HCT116 (cell line): ENCODE data around the gene ACYP2. TPM values are rescaled to one million over a fixed set of nuclear protein-coding genes. Genes with fewer than 3 reads are reported as not detected.

ENCODE experiments used
- ATAC-seq: fragments of 200-7000 bp; cut with Tn5 transposase; 2 replicates; pipeline ENCODE4 v1.9.1; 2020; ENCODE audit warnings: mild to moderate bottlenecking, moderate library complexity
- BruUV-seq: library from RNA; stranded (reverse); fragments of 400-500 nt; replicated peaks from 2 replicates; lab custom pipeline; 2021; lab: Mats Ljungman, UMichigan
- CTCF ChIA-PET: fragments of 300-600 bp; sonication (Branson Sonifier 250); formaldehyde crosslinking; loops from one replicate; lab custom pipeline; 2021; ENCODE audit warnings: antibody characterized with exemption; lab: Charles Lee
- POLR2A ChIA-PET: fragments of 300-600, 350-600 bp; sonication (Branson Sonifier 250); formaldehyde crosslinking; loops from one replicate; lab custom pipeline; 2021; ENCODE audit warnings: antibody characterized with exemption; lab: Charles Lee
- RAD21 ChIA-PET, 2 experiments: fragments of 300-600 bp; sonication (Branson Sonifier 250); formaldehyde crosslinking; loops; one replicate each; lab custom pipeline; 2023; ENCODE audit warnings: low total read pairs in 2 of 2; ENCODE audit not compliant: uncharacterized antibody in 2 of 2, unreplicated experiment in 2 of 2, low non-redundant PET in 1 of 2; lab: Charles Lee
- DNase-seq: peaks from one replicate; pipeline ENCODE4 v3.0.0-alpha.2; 2010; ENCODE audit warnings: low read depth, low spot score
- H2AFZ ChIP-seq: fragments of 200-600 bp; shearing (Covaris generic), sonication (generic); 2 replicates; pipeline ENCODE4 v1.6.1; 2017; ENCODE audit warnings: low read depth, mixed run types, mixed read lengths, antibody characterized with exemption, low read length; ENCODE audit not compliant: poor library complexity, severe bottlenecking
- H3K27ac ChIP-seq: 2 replicates; pipeline ENCODE4 v1.5.1; 2012; ENCODE audit warnings: low read depth, low read length
- H3K27me3 ChIP-seq: fragments of 200-600 bp; sonication (generic); 2 replicates; pipeline ENCODE4 v1.6.1; 2016; ENCODE audit warnings: mixed run types, low read length, mixed read lengths; ENCODE audit not compliant: insufficient read depth
- H3K36me3 ChIP-seq, 2 experiments: fragments of 200-500 bp in 1 of 2; fragments of 200-600 bp in 1 of 2; sonication (Bioruptor generic) in 1 of 2; sonication (generic) in 1 of 2; 2 replicates each; pipeline versions ENCODE4 v1.5.1 to v1.6.1; 2014 to 2016; ENCODE audit warnings: low read length in 2 of 2, inconsistent platforms in 1 of 2, mixed read lengths in 1 of 2, mixed run types in 1 of 2; ENCODE audit not compliant: insufficient read depth in 2 of 2, control insufficient read depth in 1 of 2
- H3K4me1 ChIP-seq, 2 experiments: fragments of 200-600 bp in 1 of 2; sonication (generic) in 1 of 2; 2 replicates each; pipeline versions ENCODE4 v1.5.1 to v1.6.1; 2012 to 2017; ENCODE audit warnings: low read length in 2 of 2, inconsistent platforms in 1 of 2, mild to moderate bottlenecking in 1 of 2, mixed read lengths in 1 of 2, mixed run types in 1 of 2, moderate library complexity in 1 of 2; ENCODE audit not compliant: insufficient read depth in 2 of 2, control insufficient read depth in 1 of 2
- H3K4me2 ChIP-seq: fragments of 200-600 bp; sonication (generic); 2 replicates; pipeline ENCODE4 v1.6.1; 2017; ENCODE audit warnings: mixed run types, low read length, mixed read lengths
- H3K4me3 ChIP-seq, 2 experiments: fragments of 200-600 bp in 1 of 2; sonication (generic) in 1 of 2; replicated peaks in 1 of 2; 2 replicates each; pipeline ENCODE4 v1.5.1; 2011 to 2016; ENCODE audit warnings: low read length in 2 of 2, control low read depth in 1 of 2, low read depth in 1 of 2, mild to moderate bottlenecking in 1 of 2, mixed read lengths in 1 of 2, mixed run types in 1 of 2
- H3K79me2 ChIP-seq: fragments of 200-600 bp; sonication (generic); 2 replicates; pipeline ENCODE4 v1.6.1; 2017; ENCODE audit warnings: mild to moderate bottlenecking, mixed run types, low read length, moderate library complexity, mixed read lengths; ENCODE audit not compliant: insufficient read depth
- H3K9ac ChIP-seq: fragments of 200-600 bp; sonication (generic); 2 replicates; pipeline ENCODE4 v1.6.1; 2016; ENCODE audit warnings: low read length, mixed read lengths
- H3K9me2 ChIP-seq: fragments of 200-600 bp; sonication (generic), shearing (Covaris generic); 2 replicates; pipeline ENCODE4 v1.6.1; 2017; ENCODE audit warnings: mixed run types, mild to moderate bottlenecking, moderate library complexity; ENCODE audit not compliant: insufficient read depth
- H3K9me3 ChIP-seq, 2 experiments: fragments of 200-500 bp in 1 of 2; fragments of 200-600 bp in 1 of 2; sonication (Bioruptor generic) in 1 of 2; sonication (generic) in 1 of 2; 2 replicates each; pipeline ENCODE4 v1.6.1; 2014 to 2017; ENCODE audit warnings: low read length in 2 of 2, mixed read lengths in 2 of 2, inconsistent platforms in 1 of 2, low read depth in 1 of 2, mild to moderate bottlenecking in 1 of 2, mixed run types in 1 of 2, moderate library complexity in 1 of 2; ENCODE audit not compliant: control insufficient read depth in 1 of 2, insufficient read depth in 1 of 2
- H4K20me1 ChIP-seq: fragments of 200-600 bp; sonication (generic), shearing (Covaris generic); 2 replicates; pipeline ENCODE4 v1.6.1; 2017; ENCODE audit warnings: mixed run types, mild to moderate bottlenecking, moderate library complexity; ENCODE audit not compliant: insufficient read depth
- ATF3 ChIP-seq: IDR thresholded peaks from 2 replicates; pipeline ENCODE4 v1.6.1; 2012
- CBX3 ChIP-seq: IDR thresholded peaks from 2 replicates; pipeline ENCODE4 v1.6.1; 2012; ENCODE audit warnings: low read depth
- CEBPB ChIP-seq: IDR thresholded peaks from 2 replicates; pipeline ENCODE4 v1.6.1; 2012; ENCODE audit warnings: low read depth
- EGR1 ChIP-seq: IDR thresholded peaks from 2 replicates; pipeline ENCODE4 v1.6.1; 2012; ENCODE audit warnings: low read depth
- ELF1 ChIP-seq: IDR thresholded peaks from 2 replicates; pipeline ENCODE4 v1.6.1; 2012; ENCODE audit warnings: low read depth, borderline replicate concordance
- EZH2phosphoT487 ChIP-seq: fragments of 200-600 bp; IDR thresholded peaks from 2 replicates; pipeline ENCODE4 v1.6.1; 2018; ENCODE audit warnings: antibody characterized with exemption, borderline replicate concordance
- FOSL1 ChIP-seq: IDR thresholded peaks from 2 replicates; pipeline ENCODE4 v1.6.1; 2012; ENCODE audit warnings: low read depth
- POLR2A ChIP-seq: IDR thresholded peaks from 2 replicates; pipeline ENCODE4 v1.7.0; 2011; ENCODE audit warnings: borderline replicate concordance; ENCODE audit not compliant: insufficient read depth, insufficient read length; ENCODE audit errors: extremely low read depth
- REST ChIP-seq: IDR thresholded peaks from 2 replicates; pipeline ENCODE4 v1.6.1; 2012; ENCODE audit warnings: low read depth
- SIN3A ChIP-seq: IDR thresholded peaks from 2 replicates; pipeline ENCODE4 v1.6.1; 2012; ENCODE audit warnings: low read depth
- SRF ChIP-seq: IDR thresholded peaks from 2 replicates; pipeline ENCODE4 v1.6.1; 2012; ENCODE audit warnings: low read depth
- ZFX ChIP-seq: fragments of 450-650 bp; IDR thresholded peaks from 2 replicates; pipeline ENCODE4 v1.6.1; 2017
- ZNF274 ChIP-seq: fragments of 200-500 bp; sonication (Bioruptor generic); IDR thresholded peaks from 2 replicates; pipeline ENCODE4 v1.6.1; 2014; ENCODE audit warnings: mild to moderate bottlenecking, low read depth, low read length, inconsistent platforms
- intact Hi-C: fragments of 100-400 bp; cut with micrococcal nuclease; formaldehyde crosslinking; loops from 2 replicates; pipeline ENCODE4 v1.10.0; 2022
- total RNA-seq: library from RNA; stranded (reverse); gene quantifications from one replicate; pipeline ENCODE4 v1.2.1, GENCODE V29; 2021; ENCODE audit not compliant: unreplicated experiment
- TF ChIP-seq, protein P1 (sequence below), 3 experiments: fragments of 200-600 bp in 1 of 3; sonication (generic) in 1 of 3; IDR thresholded peaks in 2 of 3; conservative IDR thresholded peaks in 1 of 3; 2 replicates each; pipeline ENCODE4 v1.5.1; 2012 to 2017; ENCODE audit warnings: low read depth in 2 of 3, low read length in 2 of 3, antibody characterized with exemption in 1 of 3, borderline replicate concordance in 1 of 3, control low read depth in 1 of 3, mild to moderate bottlenecking in 1 of 3, mixed read lengths in 1 of 3, mixed run types in 1 of 3, moderate library complexity in 1 of 3; ENCODE audit not compliant: insufficient read depth in 1 of 3
- TF ChIP-seq, protein P2 (sequence below): IDR thresholded peaks from 2 replicates; pipeline ENCODE4 v1.6.1; 2012

The ACYP2 gene
- total RNA-seq, 1 experiment from 2014 or later, result 9.4 TPM

DNA sequence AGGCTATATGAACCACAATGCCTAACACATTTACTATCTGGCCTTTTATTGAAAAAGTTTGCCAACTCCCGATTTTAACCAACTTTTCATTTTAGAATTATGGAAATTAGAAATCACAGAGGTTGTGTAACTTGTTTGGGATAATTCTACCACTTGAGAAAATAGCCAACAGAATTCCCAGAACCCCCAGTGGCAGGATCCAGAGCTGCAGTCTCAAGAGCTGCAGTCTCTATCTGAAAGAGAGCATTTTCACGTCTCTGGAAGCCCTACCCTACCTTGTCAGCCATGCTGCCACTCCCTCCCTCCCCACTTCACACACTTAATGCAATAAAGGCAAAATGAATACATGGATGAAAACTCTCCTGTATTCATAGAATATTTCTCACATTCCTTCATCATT is 164.0 kb downstream of the ACYP2 start:
- H3K4me3 ChIP-seq, result no peak overlapping the region
- H3K27me3 ChIP-seq, result no peaks in the 10 kb centered on the region
- H3K9me2 ChIP-seq, result no peaks in the 10 kb centered on the region
- no peaks in the 10 kb centered on the region for H3K4me1 ChIP-seq
- CTCF ChIA-PET, result no interaction called here
- 0 out of 2 replicates have a peak, but pooled peaks cover 3% of the 10 kb centered on the region for H4K20me1 ChIP-seq
- H2AFZ ChIP-seq, result no peak overlapping the region
- DNase-seq, result no peak
- no peak overlapping the region for H3K4me2 ChIP-seq
- POLR2A ChIA-PET, result no interaction called here
- no peaks in the 10 kb centered on the region for H3K79me2 ChIP-seq
- no peak for TF ChIP-seq SRF
- no peak for TF ChIP-seq ATF3
- TF ChIP-seq, protein P1, sequence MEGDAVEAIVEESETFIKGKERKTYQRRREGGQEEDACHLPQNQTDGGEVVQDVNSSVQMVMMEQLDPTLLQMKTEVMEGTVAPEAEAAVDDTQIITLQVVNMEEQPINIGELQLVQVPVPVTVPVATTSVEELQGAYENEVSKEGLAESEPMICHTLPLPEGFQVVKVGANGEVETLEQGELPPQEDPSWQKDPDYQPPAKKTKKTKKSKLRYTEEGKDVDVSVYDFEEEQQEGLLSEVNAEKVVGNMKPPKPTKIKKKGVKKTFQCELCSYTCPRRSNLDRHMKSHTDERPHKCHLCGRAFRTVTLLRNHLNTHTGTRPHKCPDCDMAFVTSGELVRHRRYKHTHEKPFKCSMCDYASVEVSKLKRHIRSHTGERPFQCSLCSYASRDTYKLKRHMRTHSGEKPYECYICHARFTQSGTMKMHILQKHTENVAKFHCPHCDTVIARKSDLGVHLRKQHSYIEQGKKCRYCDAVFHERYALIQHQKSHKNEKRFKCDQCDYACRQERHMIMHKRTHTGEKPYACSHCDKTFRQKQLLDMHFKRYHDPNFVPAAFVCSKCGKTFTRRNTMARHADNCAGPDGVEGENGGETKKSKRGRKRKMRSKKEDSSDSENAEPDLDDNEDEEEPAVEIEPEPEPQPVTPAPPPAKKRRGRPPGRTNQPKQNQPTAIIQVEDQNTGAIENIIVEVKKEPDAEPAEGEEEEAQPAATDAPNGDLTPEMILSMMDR (IDR thresholded peaks at IDR 0.05 in 2 of 3, conservative IDR thresholded peaks at IDR 0.05 in 1 of 3; ENCODE audit: borderline replicate concordance in 1 of 3, insufficient read depth in 1 of 3, low read depth in 2 of 3, low read length in 2 of 3), result peak in 2 of 3 experiments; percentile 38 to 56; a peak in 3 of 6 replicates
- TF ChIP-seq, all 23 proteins: peak for 1
- Histone ChIP-seq H3K36me3 (no peaks in the 10 kb centered on the region), H3K27ac (no peak overlapping the region), H3K9me3 (no peaks in the 10 kb centered on the region), H3K9ac (no peak overlapping the region)
- RAD21 ChIA-PET, result no interaction called here
- no TSS peak for BruUV-seq
- intact Hi-C loops, result no loop called here
- peak; percentile 71 for ATAC-seq

- DNase-seq (no peak), ATAC-seq (no peak)
- no peaks in the 10 kb centered on the region for H3K79me2 ChIP-seq
- no peaks in the 10 kb centered on the region for H3K4me1 ChIP-seq
- no peaks in the 10 kb centered on the region for H3K9me3 ChIP-seq
- intact Hi-C loops, result no loop called here
- no peak overlapping the region for H2AFZ ChIP-seq
- H3K4me2 ChIP-seq, result no peak overlapping the region
- no peak for TF ChIP-seq CBX3
- TF ChIP-seq POLR2A, result no peak
- TF ChIP-seq FOSL1, result no peak
- TF ChIP-seq ELF1, result no peak
- TF ChIP-seq, protein P2, sequence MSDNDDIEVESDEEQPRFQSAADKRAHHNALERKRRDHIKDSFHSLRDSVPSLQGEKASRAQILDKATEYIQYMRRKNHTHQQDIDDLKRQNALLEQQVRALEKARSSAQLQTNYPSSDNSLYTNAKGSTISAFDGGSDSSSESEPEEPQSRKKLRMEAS, result no peak
- TF ChIP-seq ZNF274, result no peak
- no peak for TF ChIP-seq ZFX
- no peak for TF ChIP-seq SIN3A
- no peak for TF ChIP-seq EGR1
- TF ChIP-seq REST, result no peak
- no peak for TF ChIP-seq CEBPB
- TF ChIP-seq EZH2phosphoT487, result no peak
- no peaks in the 10 kb centered on the region for H3K27me3 ChIP-seq
- H3K9me2 ChIP-seq, result no peaks in the 10 kb centered on the region
- BruUV-seq, result no TSS peak
- no peak overlapping the region for H3K27ac ChIP-seq
- H3K9ac ChIP-seq, result no peak overlapping the region
- POLR2A ChIA-PET, result no interaction called here
- H3K36me3 ChIP-seq, result no peaks in the 10 kb centered on the region
- 0 out of 2 replicates have a peak, but pooled peaks cover 3% of the 10 kb centered on the region for H4K20me1 ChIP-seq
- H3K4me3 ChIP-seq, result no peak overlapping the region
- CTCF ChIA-PET, result no interaction called here
- RAD21 ChIA-PET, result no interaction called here
These were observed 169.4 kb downstream of the ACYP2 start for GRCh38 chr2:54284826-54285225.
